Panc1 (cell line): Measurements from ENCODE around the gene PLAU. TPM values are rescaled to one million over a fixed set of nuclear protein-coding genes. Genes with fewer than 3 reads are reported as not detected.

Source experiments
- ATAC-seq: fragments of 200-7000 bp; cut with Tn5 transposase; 2 replicates; pipeline ENCODE4 v1.9.1; 2020; ENCODE audit warnings: mild to moderate bottlenecking, moderate library complexity
- BruUV-seq: library from RNA; stranded (reverse); fragments of 400-500 nt; replicated peaks from 2 replicates; lab custom pipeline; 2021; lab: Mats Ljungman, UMichigan
- CTCF ChIA-PET: fragments of 300-600 bp; sonication (Branson Sonifier 250); formaldehyde crosslinking; loops from one replicate; lab custom pipeline; 2022; ENCODE audit warnings: antibody characterized with exemption; lab: Charles Lee
- POLR2A ChIA-PET: fragments of 300-600 bp; sonication (Branson Sonifier 250); formaldehyde crosslinking; loops from one replicate; lab custom pipeline; 2022; ENCODE audit warnings: antibody characterized with exemption; lab: Charles Lee
- DNase-seq: peaks from one replicate; pipeline ENCODE4 v3.0.0-alpha.2; 2010; ENCODE audit warnings: low read depth, low spot score
- H3K27ac ChIP-seq: 2 replicates; pipeline ENCODE4 v1.5.1; 2011; ENCODE audit warnings: mild to moderate bottlenecking, low read length, inconsistent platforms
- H3K27me3 ChIP-seq: fragments of 200-500 bp; sonication (Bioruptor generic); 2 replicates; pipeline ENCODE4 v1.6.0; 2014; ENCODE audit warnings: low read length, inconsistent platforms; ENCODE audit not compliant: control insufficient read depth, insufficient read depth
- H3K36me3 ChIP-seq: fragments of 200-500 bp; sonication (Bioruptor generic); 2 replicates; pipeline ENCODE4 v1.5.1; 2014; ENCODE audit warnings: inconsistent platforms, mild to moderate bottlenecking, low read length, moderate library complexity; ENCODE audit not compliant: control insufficient read depth, insufficient read depth
- H3K4me1 ChIP-seq: 2 replicates; pipeline ENCODE4 v1.5.1; 2011; ENCODE audit warnings: inconsistent platforms, mild to moderate bottlenecking, low read length, moderate library complexity; ENCODE audit not compliant: control insufficient read depth, insufficient read depth
- H3K4me3 ChIP-seq, 2 experiments: 2 replicates each; pipeline ENCODE4 v1.5.1; 2011 to 2012; ENCODE audit warnings: low read depth in 2 of 2, low read length in 2 of 2, mild to moderate bottlenecking in 2 of 2, inconsistent platforms in 1 of 2, moderate library complexity in 1 of 2
- H3K9me3 ChIP-seq: fragments of 200-500 bp; sonication (Bioruptor generic); 2 replicates; pipeline ENCODE4 v1.5.1; 2014; ENCODE audit warnings: low read depth, mild to moderate bottlenecking, inconsistent platforms, low read length, moderate library complexity; ENCODE audit not compliant: control insufficient read depth, insufficient read depth
- POLR2AphosphoS5 ChIP-seq: IDR thresholded peaks from 2 replicates; pipeline ENCODE4 v1.6.1; 2012; ENCODE audit warnings: mild to moderate bottlenecking, low read depth, low read length, moderate library complexity
- SIN3A ChIP-seq: IDR thresholded peaks from 2 replicates; pipeline ENCODE4 v1.6.1; 2012; ENCODE audit warnings: low read depth, mild to moderate bottlenecking, low read length, moderate library complexity, borderline replicate concordance; ENCODE audit not compliant: insufficient read depth
- TCF7L2 ChIP-seq: IDR thresholded peaks from 2 replicates; pipeline ENCODE4 v1.6.1; 2011; ENCODE audit warnings: mild to moderate bottlenecking, low read depth, low read length, inconsistent platforms
- in situ Hi-C: cut with HindIII; loops from 2 replicates; pipeline ENCODE4 v1.10.0; 2016; ENCODE audit warnings: low sequenced_read_pairs, low pct_unique_long_range_greater_than_20kb
- intact Hi-C: fragments of 100-400 bp; cut with micrococcal nuclease; formaldehyde crosslinking; loops from one replicate; pipeline ENCODE4 v1.10.0; 2022; ENCODE audit not compliant: unreplicated experiment
- total RNA-seq: library from RNA; stranded (reverse); gene quantifications from one replicate; pipeline ENCODE4 v1.2.1, GENCODE V29; 2021; ENCODE audit not compliant: unreplicated experiment
- TF ChIP-seq, protein P1 (sequence below), 2 experiments: IDR thresholded peaks; 2 replicates each; pipeline ENCODE4 v1.6.1; 2011 to 2012; ENCODE audit warnings: low read depth in 2 of 2, control low read depth in 1 of 2, low read length in 1 of 2, mild to moderate bottlenecking in 1 of 2, moderate library complexity in 1 of 2; ENCODE audit not compliant: insufficient read depth in 1 of 2
- TF ChIP-seq, protein P2 (sequence below): fragments of 450-650 bp; IDR thresholded peaks from 2 replicates; pipeline ENCODE4 v1.5.1; 2017; ENCODE audit warnings: mild to moderate bottlenecking

Gene PLAU
- total RNA-seq, 1 experiment from 2014 or later = 305 TPM

DNA sequence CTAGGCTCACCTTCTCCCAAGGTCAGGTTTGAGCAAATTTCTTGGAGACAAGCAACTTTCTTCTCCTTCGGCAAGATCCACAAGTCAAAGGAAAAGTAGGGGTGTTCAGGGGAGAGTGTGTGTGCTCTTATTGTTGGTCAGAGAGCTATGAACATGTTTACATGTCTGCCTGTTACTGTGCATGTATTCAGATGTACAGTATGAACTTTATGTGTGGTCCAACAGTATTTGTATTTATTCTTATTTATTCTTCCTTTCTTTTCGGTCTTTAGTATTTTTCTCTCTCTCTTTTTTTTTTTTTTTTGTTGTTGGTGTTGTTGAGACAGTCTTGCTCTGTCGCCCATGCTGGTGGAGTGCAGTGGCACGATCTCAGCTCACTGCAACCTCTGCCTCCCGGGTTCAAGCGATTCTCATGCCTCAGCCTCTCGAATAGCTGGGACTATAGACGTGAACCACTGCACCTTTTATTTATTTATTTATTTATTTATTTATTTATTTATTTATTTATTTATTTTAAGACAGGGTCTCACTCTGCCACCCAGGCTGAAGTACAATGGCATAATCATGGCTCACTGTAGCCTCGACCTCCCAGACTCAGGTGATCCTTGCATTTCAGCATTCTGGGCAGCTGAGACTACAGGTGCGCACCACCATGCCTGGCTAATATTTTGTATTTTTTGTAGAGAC, 38.2 kb downstream of the PLAU start:
- no peaks in the 10 kb centered on the region for H3K4me1 ChIP-seq
- ATAC-seq = no peak
- DNase-seq = no peak
- no peaks in the 10 kb centered on the region for H3K9me3 ChIP-seq
- TF ChIP-seq, protein P1, sequence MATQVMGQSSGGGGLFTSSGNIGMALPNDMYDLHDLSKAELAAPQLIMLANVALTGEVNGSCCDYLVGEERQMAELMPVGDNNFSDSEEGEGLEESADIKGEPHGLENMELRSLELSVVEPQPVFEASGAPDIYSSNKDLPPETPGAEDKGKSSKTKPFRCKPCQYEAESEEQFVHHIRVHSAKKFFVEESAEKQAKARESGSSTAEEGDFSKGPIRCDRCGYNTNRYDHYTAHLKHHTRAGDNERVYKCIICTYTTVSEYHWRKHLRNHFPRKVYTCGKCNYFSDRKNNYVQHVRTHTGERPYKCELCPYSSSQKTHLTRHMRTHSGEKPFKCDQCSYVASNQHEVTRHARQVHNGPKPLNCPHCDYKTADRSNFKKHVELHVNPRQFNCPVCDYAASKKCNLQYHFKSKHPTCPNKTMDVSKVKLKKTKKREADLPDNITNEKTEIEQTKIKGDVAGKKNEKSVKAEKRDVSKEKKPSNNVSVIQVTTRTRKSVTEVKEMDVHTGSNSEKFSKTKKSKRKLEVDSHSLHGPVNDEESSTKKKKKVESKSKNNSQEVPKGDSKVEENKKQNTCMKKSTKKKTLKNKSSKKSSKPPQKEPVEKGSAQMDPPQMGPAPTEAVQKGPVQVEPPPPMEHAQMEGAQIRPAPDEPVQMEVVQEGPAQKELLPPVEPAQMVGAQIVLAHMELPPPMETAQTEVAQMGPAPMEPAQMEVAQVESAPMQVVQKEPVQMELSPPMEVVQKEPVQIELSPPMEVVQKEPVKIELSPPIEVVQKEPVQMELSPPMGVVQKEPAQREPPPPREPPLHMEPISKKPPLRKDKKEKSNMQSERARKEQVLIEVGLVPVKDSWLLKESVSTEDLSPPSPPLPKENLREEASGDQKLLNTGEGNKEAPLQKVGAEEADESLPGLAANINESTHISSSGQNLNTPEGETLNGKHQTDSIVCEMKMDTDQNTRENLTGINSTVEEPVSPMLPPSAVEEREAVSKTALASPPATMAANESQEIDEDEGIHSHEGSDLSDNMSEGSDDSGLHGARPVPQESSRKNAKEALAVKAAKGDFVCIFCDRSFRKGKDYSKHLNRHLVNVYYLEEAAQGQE (IDR thresholded peaks at IDR 0.05; ENCODE audit: insufficient read depth in 1 of 2, low read depth in 2 of 2, low read length in 1 of 2) = no peak
- TF ChIP-seq POLR2AphosphoS5 (no peak), TCF7L2 (no peak), SIN3A (no peak)
- TF ChIP-seq, protein P2, sequence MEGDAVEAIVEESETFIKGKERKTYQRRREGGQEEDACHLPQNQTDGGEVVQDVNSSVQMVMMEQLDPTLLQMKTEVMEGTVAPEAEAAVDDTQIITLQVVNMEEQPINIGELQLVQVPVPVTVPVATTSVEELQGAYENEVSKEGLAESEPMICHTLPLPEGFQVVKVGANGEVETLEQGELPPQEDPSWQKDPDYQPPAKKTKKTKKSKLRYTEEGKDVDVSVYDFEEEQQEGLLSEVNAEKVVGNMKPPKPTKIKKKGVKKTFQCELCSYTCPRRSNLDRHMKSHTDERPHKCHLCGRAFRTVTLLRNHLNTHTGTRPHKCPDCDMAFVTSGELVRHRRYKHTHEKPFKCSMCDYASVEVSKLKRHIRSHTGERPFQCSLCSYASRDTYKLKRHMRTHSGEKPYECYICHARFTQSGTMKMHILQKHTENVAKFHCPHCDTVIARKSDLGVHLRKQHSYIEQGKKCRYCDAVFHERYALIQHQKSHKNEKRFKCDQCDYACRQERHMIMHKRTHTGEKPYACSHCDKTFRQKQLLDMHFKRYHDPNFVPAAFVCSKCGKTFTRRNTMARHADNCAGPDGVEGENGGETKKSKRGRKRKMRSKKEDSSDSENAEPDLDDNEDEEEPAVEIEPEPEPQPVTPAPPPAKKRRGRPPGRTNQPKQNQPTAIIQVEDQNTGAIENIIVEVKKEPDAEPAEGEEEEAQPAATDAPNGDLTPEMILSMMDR = no peak
- ChIA-PET POLR2A (interaction anchor here (0.7 kb wide), 2 partner anchors 9 to 15 kb away, joined by 9 to 18 read pairs; no protein-coding TSS in a partner anchor), CTCF (interaction anchor here (0.7 kb wide), 1 partner anchor 68 kb away, joined by 11 read pairs; no protein-coding TSS in a partner anchor)
- no peaks in the 10 kb centered on the region for H3K36me3 ChIP-seq
- intact Hi-C loops = no loop called here
- H3K4me3 ChIP-seq = no peak overlapping the region
- BruUV-seq = no TSS peak
- in situ Hi-C loops = no loop called here
- H3K27me3 ChIP-seq = no peaks in the 10 kb centered on the region
- no peak overlapping the region for H3K27ac ChIP-seq

DNA sequence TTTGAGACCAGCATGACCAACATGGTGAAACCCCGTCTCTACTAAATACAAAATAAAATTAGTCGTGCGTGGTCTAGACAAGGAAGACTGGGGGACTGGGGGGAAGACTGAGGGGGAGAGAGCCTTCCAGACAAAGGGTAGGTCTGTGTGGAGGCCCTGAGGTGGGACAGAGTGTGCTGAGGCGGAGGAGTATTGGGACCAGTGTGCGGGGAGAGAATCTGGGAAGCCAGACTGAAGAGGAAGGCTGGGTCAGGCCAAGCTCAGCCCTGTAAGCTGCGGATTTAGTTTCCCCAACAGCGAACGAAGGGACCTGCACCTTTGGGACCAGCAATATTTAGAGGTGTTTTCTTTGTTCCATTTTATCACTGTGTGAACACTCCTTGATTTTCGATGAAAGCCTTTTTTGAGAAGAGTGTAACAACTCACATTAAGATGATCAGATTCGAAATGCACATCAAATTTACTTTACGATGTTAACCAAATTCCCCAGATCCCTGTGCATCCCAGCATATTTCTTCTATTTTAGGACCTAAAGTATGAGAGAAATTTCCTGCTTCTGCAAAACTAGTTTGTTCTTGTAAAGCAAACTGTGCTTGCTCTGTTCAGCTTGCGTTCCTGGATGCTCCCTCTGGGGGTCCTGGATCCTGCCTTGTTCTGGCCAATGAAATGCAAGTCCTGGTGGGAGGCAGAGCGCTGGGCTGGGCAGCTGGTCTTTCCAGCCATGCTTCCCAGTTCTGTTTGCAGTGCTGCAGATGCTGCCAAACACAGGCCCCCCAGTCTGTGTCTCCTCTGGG, 39.4 kb downstream of the PLAU start:
- no peaks in the 10 kb centered on the region for H3K27me3 ChIP-seq
- intact Hi-C loops = no loop called here
- no TSS peak for BruUV-seq
- ATAC-seq (no peak), DNase-seq (no peak)
- no peak overlapping the region for H3K4me3 ChIP-seq
- no peaks in the 10 kb centered on the region for H3K9me3 ChIP-seq
- H3K27ac ChIP-seq = no peak overlapping the region
- no peaks in the 10 kb centered on the region for H3K36me3 ChIP-seq
- ChIA-PET CTCF (no interaction called here), POLR2A (no interaction called here)
- in situ Hi-C loops = no loop called here
- no peaks in the 10 kb centered on the region for H3K4me1 ChIP-seq
- TF ChIP-seq POLR2AphosphoS5 (no peak), TCF7L2 (no peak), SIN3A (no peak)
- TF ChIP-seq, protein P1 (IDR thresholded peaks at IDR 0.05; ENCODE audit: insufficient read depth in 1 of 2, low read depth in 2 of 2, low read length in 1 of 2) = no peak
- TF ChIP-seq, protein P2 = no peak
